ENCODE measurements around the gene CCDC187.

Gene CCDC187

DNA sequence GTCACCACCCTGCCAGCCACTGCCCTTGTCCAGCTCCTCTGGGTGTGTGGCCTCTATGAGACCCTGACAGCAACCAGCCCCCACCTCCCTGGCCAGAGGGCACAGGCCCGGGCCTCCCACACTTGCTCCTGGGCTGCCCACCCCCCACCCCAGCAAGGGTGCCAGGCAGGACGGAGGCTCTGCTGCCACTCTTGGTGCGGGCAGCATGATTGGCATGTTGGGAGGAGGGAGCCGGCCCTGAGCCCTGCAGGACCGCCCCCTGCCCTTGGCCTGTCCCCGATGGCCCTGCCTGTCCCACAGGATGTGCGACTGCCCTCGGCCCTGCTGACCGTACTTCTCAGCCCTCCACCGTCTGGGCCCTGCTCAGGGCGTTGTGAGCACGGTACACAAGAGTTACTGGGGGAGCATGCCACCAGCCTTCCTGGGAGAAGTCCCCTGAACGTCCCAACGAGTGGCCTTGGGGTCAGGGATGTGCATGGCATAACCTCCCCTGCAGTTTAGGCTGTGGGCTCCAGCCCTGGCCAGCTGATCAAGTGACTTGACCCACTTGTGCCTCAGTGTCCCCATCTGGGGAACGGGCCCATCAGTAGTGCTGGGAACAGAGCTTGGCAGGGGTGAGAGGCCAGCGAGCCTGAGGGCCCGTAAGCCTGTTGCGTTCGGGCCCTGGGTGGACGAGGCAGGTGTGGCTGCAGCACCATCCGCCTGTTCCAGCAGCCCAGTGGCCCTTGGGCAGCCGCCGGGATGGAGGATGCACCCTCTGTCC lies 39.4 kb upstream of the CCDC187 start:
- no peaks in the 10 kb centered on the region for H4K20me1 ChIP-seq (ENCODE audit: insufficient read depth)
- peaks cover 65% of the 10 kb centered on the region for H3K27me3 ChIP-seq (ENCODE audit: insufficient read depth, low read depth)
- H3K79me2 ChIP-seq (ENCODE audit: insufficient read depth, low read depth): no peaks in the 10 kb centered on the region
- TF ChIP-seq, protein P1, sequence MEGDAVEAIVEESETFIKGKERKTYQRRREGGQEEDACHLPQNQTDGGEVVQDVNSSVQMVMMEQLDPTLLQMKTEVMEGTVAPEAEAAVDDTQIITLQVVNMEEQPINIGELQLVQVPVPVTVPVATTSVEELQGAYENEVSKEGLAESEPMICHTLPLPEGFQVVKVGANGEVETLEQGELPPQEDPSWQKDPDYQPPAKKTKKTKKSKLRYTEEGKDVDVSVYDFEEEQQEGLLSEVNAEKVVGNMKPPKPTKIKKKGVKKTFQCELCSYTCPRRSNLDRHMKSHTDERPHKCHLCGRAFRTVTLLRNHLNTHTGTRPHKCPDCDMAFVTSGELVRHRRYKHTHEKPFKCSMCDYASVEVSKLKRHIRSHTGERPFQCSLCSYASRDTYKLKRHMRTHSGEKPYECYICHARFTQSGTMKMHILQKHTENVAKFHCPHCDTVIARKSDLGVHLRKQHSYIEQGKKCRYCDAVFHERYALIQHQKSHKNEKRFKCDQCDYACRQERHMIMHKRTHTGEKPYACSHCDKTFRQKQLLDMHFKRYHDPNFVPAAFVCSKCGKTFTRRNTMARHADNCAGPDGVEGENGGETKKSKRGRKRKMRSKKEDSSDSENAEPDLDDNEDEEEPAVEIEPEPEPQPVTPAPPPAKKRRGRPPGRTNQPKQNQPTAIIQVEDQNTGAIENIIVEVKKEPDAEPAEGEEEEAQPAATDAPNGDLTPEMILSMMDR (conservative IDR thresholded peaks at IDR 0.05; ENCODE audit: low read depth, low read length): no peak
- no peak overlapping the region for H3K4me3 ChIP-seq (IDR thresholded peaks at IDR 0.05; ENCODE audit: insufficient read depth, low read depth, low read length)
- H3K9ac ChIP-seq: no peak overlapping the region
- no peak overlapping the region for H3K27ac ChIP-seq
- H3K36me3 ChIP-seq (ENCODE audit: insufficient read depth): no peaks in the 10 kb centered on the region
- H3K4me2 ChIP-seq: peak overlapping the region; percentile 61; the same call in 1 of the 2 replicates
- H3K4me1 ChIP-seq (ENCODE audit: low read depth, poor library complexity, severe bottlenecking): peaks cover 5% of the 10 kb centered on the region
- H2AFZ ChIP-seq (ENCODE audit: low read depth): peak overlapping the region; percentile 71; the same call in 1 of the 2 replicates

GRCh38 chr9:136342181-136343120 lies 38.6 kb upstream of the CCDC187 start:
- Histone ChIP-seq H3K27me3 (ENCODE audit: insufficient read depth, low read depth) (peaks cover 66% of the 10 kb centered on the region), H4K20me1 (ENCODE audit: insufficient read depth) (no peaks in the 10 kb centered on the region), H3K36me3 (ENCODE audit: insufficient read depth) (no peaks in the 10 kb centered on the region), H3K79me2 (ENCODE audit: insufficient read depth, low read depth) (no peaks in the 10 kb centered on the region), H3K9ac (no peak overlapping the region), H3K4me1 (ENCODE audit: low read depth, poor library complexity, severe bottlenecking) (peaks cover 5% of the 10 kb centered on the region), H2AFZ (ENCODE audit: low read depth) (peak overlapping the region; percentile 71), H3K27ac (no peak overlapping the region), H3K4me3 (IDR thresholded peaks at IDR 0.05; ENCODE audit: insufficient read depth, low read depth, low read length) (no peak overlapping the region), H3K4me2 (peak overlapping the region; percentile 61)
- TF ChIP-seq, protein P1 (conservative IDR thresholded peaks at IDR 0.05; ENCODE audit: low read depth, low read length): no peak

GRCh38 chr9:136341769-136342168 lies 37.9 kb upstream of the CCDC187 start:
- H2AFZ ChIP-seq (ENCODE audit: low read depth): no peak overlapping the region
- no peaks in the 10 kb centered on the region for H3K36me3 ChIP-seq (ENCODE audit: insufficient read depth)
- no peak overlapping the region for H3K27ac ChIP-seq
- H3K27me3 ChIP-seq (ENCODE audit: insufficient read depth, low read depth): peaks cover 67% of the 10 kb centered on the region
- H4K20me1 ChIP-seq (ENCODE audit: insufficient read depth): no peaks in the 10 kb centered on the region
- no peak overlapping the region for H3K9ac ChIP-seq
- H3K79me2 ChIP-seq (ENCODE audit: insufficient read depth, low read depth): no peaks in the 10 kb centered on the region
- peaks cover 5% of the 10 kb centered on the region for H3K4me1 ChIP-seq (ENCODE audit: low read depth, poor library complexity, severe bottlenecking)
- TF ChIP-seq, protein P1 (conservative IDR thresholded peaks at IDR 0.05; ENCODE audit: low read depth, low read length): no peak
- H3K4me2 ChIP-seq: no peak overlapping the region
- H3K4me3 ChIP-seq (IDR thresholded peaks at IDR 0.05; ENCODE audit: insufficient read depth, low read depth, low read length): no peak overlapping the region

GRCh38 chr9:136341042-136341655 lies 37.3 kb upstream of the CCDC187 start:
- Histone ChIP-seq H4K20me1 (ENCODE audit: insufficient read depth) (no peaks in the 10 kb centered on the region), H3K4me1 (ENCODE audit: low read depth, poor library complexity, severe bottlenecking) (peaks cover 5% of the 10 kb centered on the region), H3K4me2 (no peak overlapping the region), H3K4me3 (IDR thresholded peaks at IDR 0.05; ENCODE audit: insufficient read depth, low read depth, low read length) (no peak overlapping the region), H2AFZ (ENCODE audit: low read depth) (no peak overlapping the region), H3K9ac (no peak overlapping the region), H3K27ac (no peak overlapping the region), H3K79me2 (ENCODE audit: insufficient read depth, low read depth) (no peaks in the 10 kb centered on the region), H3K27me3 (ENCODE audit: insufficient read depth, low read depth) (peaks cover 67% of the 10 kb centered on the region), H3K36me3 (ENCODE audit: insufficient read depth) (no peaks in the 10 kb centered on the region)
- TF ChIP-seq, protein P1 (conservative IDR thresholded peaks at IDR 0.05; ENCODE audit: low read depth, low read length): no peak
